Stimulated activated CD4-positive, alpha-beta T cell treated with anti-CD3 and anti-CD28 coated beads, Interleukin-2, amount 100 ng/mL, for 4 hours (primary cell): Measurements from ENCODE around the gene TFAP2E.

Source experiments
- DNase-seq: peaks from one replicate; pipeline ENCODE4 v3.0.0-alpha.2; 2020; ENCODE audit warnings: low read depth

TFAP2E gene

DNA sequence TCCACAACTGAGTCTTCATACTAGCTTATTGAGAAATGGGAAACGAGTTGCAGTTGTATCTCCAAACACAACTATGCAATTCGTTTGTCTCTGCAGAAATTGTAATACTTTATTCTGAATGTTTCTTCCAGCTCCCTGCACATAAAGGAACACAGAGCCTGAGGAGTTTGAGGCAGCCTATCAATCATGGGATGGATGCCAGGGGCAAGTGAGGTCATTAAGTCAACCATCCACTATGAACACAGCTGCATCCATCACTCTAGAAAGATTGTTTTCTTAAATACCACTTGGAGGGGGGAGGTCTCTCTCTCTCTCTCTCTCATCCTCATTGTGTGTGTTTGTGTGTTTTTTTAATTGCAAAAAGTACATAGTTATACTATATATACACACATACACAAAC is 71.1 kb downstream of the TFAP2E start:
- DNase-seq: no peak
